ENCODE data around the gene LUZP4. TPM values are rescaled to one million over a fixed set of nuclear protein-coding genes. Genes with fewer than 3 reads are reported as not detected.

The LUZP4 gene
- not detected for total RNA-seq

GRCh38 chrX:115289465-115289864 is at the start of gene LUZP4:
Gene LUZP4, plus strand, starts transcription at chrX:115289715. Its CDS starts 45 bp downstream, at chrX:115289760.
- peaks cover 0 to 12% of the 10 kb centered on the region in 2 donors for H3K9me3 ChIP-seq
- peaks cover 0 to 61% of the 10 kb centered on the region in 2 donors for H3K27me3 ChIP-seq
- no peaks in the 10 kb centered on the region for H3K36me3 ChIP-seq
- DNase-seq (ENCODE audit: low spot score in 2 of 2): no peak
- H3K4me1 ChIP-seq: no peaks in the 10 kb centered on the region
- TF ChIP-seq POLR2AphosphoS5 (IDR thresholded peaks at IDR 0.05) (no peak), POLR2A (IDR thresholded peaks at IDR 0.05) (no peak), CTCF (IDR thresholded peaks at IDR 0.05) (no peak)
- intact Hi-C loops (cut with DNase I; ENCODE audit: low total_unique reads): no loop called here
- no peak within 1 kb of the TSS for H3K4me3 ChIP-seq
- H3K27ac ChIP-seq: no peak within 1 kb of the TSS

- H3K27ac ChIP-seq: no peak overlapping the region
- no peak for TF ChIP-seq CTCF (IDR thresholded peaks at IDR 0.05)
- no peak for TF ChIP-seq POLR2AphosphoS5 (IDR thresholded peaks at IDR 0.05)
- TF ChIP-seq POLR2A (IDR thresholded peaks at IDR 0.05): no peak
- intact Hi-C loops (cut with DNase I; ENCODE audit: low total_unique reads): no loop called here
- no peaks in the 10 kb centered on the region for H3K4me1 ChIP-seq
- H3K9me3 ChIP-seq: no peaks in the 10 kb centered on the region
- H3K27me3 ChIP-seq: peaks cover 0 to 32% of the 10 kb centered on the region in 2 donors
- no peak for DNase-seq (ENCODE audit: low spot score in 2 of 2)
- no peaks in the 10 kb centered on the region for H3K36me3 ChIP-seq
- no peak overlapping the region for H3K4me3 ChIP-seq
Observed at GRCh38 chrX:115251458-115252233, 37.9 kb upstream of the LUZP4 start.

DNA sequence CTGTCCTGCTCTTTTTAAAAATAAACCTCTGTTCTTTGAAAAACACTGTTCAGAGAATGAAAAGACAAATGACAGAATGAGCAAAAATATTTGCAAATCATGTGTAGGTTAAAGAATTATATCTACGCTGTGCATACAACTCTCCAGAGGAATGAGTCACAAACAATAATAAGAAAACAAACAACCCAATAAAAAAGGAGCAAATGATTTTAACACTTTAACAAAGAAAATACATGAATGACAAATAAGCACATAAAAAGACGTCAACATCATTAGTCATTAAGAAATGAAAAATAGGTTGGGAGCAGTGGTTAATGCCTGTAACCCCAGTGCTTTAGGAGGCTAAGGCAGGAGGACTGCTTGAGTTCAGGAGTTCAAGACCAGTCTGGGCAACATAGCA is 34.5 kb upstream of the LUZP4 start:
- Histone ChIP-seq H3K27ac (no peak overlapping the region), H3K4me1 (no peaks in the 10 kb centered on the region), H3K9me3 (no peaks in the 10 kb centered on the region), H3K27me3 (peaks cover 0 to 46% of the 10 kb centered on the region in 2 donors), H3K4me3 (no peak overlapping the region), H3K36me3 (no peaks in the 10 kb centered on the region)
- intact Hi-C loops (cut with DNase I; ENCODE audit: low total_unique reads): no loop called here
- TF ChIP-seq POLR2A (IDR thresholded peaks at IDR 0.05): no peak
- TF ChIP-seq CTCF (IDR thresholded peaks at IDR 0.05): no peak
- no peak for TF ChIP-seq POLR2AphosphoS5 (IDR thresholded peaks at IDR 0.05)
- no peak for DNase-seq (ENCODE audit: low spot score in 2 of 2)

DNA sequence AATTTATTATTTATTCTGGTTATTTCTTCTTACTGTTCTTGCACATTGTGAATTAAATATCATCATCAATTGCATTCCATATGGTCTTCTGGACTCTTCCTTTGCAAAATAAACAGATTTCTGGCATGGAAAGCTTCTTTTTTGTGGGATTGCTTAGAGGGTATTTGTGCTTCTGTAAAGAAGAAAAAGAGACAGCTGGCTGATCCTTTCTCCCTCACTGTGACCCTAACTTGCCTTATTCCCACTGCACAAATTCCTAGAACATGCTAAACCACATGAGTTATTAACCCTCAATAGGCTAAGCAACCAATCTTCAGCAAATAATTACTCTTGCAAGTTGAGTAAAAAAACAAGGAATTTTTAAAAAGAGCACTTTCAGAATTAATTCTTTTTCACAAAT is 31.8 kb upstream of the LUZP4 start:
- intact Hi-C loops (cut with DNase I; ENCODE audit: low total_unique reads): no loop called here
- no peak for DNase-seq (ENCODE audit: low spot score in 2 of 2)
- Histone ChIP-seq H3K9me3 (no peaks in the 10 kb centered on the region), H3K27ac (no peak overlapping the region), H3K4me3 (no peak overlapping the region), H3K36me3 (no peaks in the 10 kb centered on the region), H3K4me1 (no peaks in the 10 kb centered on the region), H3K27me3 (peaks cover 0 to 62% of the 10 kb centered on the region in 2 donors)
- no peak for TF ChIP-seq POLR2A (IDR thresholded peaks at IDR 0.05)
- no peak for TF ChIP-seq POLR2AphosphoS5 (IDR thresholded peaks at IDR 0.05)
- no peak for TF ChIP-seq CTCF (IDR thresholded peaks at IDR 0.05)

GRCh38 chrX:115259238-115259875 is 30.2 kb upstream of the LUZP4 start:
- no peak for TF ChIP-seq POLR2A (IDR thresholded peaks at IDR 0.05)
- TF ChIP-seq POLR2AphosphoS5 (IDR thresholded peaks at IDR 0.05): no peak
- TF ChIP-seq CTCF (IDR thresholded peaks at IDR 0.05): no peak
- no peak for DNase-seq (ENCODE audit: low spot score in 2 of 2)
- Histone ChIP-seq H3K27ac (no peak overlapping the region), H3K4me3 (no peak overlapping the region), H3K4me1 (no peaks in the 10 kb centered on the region), H3K36me3 (no peaks in the 10 kb centered on the region), H3K27me3 (peaks cover 0 to 65% of the 10 kb centered on the region in 2 donors), H3K9me3 (no peaks in the 10 kb centered on the region)
- intact Hi-C loops (cut with DNase I; ENCODE audit: low total_unique reads): no loop called here
